GM12878 (cell line): Measurements from ENCODE around the gene CUL4A. TPM values are rescaled to one million over a fixed set of nuclear protein-coding genes. Genes with fewer than 3 reads are reported as not detected.

Source experiments
- ATAC-seq: fragments of 200-7000 bp; cut with Tn5 transposase; 3 replicates; pipeline ENCODE4 v1.9.1; 2020; ENCODE audit warnings: mild to moderate bottlenecking, moderate library complexity
- BruUV-seq: library from RNA; stranded (reverse); fragments of 400-500 nt; replicated peaks from 2 replicates; lab custom pipeline; 2021; lab: Mats Ljungman, UMichigan
- CTCF ChIA-PET: fragments of 300-600 bp; sonication (Branson Sonifier 250); formaldehyde crosslinking; extraction: SDS; loops from one replicate; lab custom pipeline; 2021; ENCODE audit warnings: inconsistent platforms; lab: Yijun Ruan, JAX
- POLR2A ChIA-PET: fragments of 350-600 bp; formaldehyde crosslinking; extraction: SDS; loops from one replicate; lab custom pipeline; 2021; ENCODE audit warnings: inconsistent platforms; lab: Charles Lee
- RAD21 ChIA-PET: fragments of 300-600 bp; sonication (Branson Sonifier 250); formaldehyde crosslinking; loops from one replicate; lab custom pipeline; 2023; ENCODE audit warnings: antibody characterized with exemption; ENCODE audit not compliant: unreplicated experiment; lab: Charles Lee
- SMC1A ChIA-PET: fragments of 300-600 bp; sonication (Branson Sonifier 250); formaldehyde crosslinking; loops from one replicate; lab custom pipeline; 2023; ENCODE audit not compliant: unreplicated experiment, uncharacterized antibody; lab: Charles Lee
- DNase-seq: peaks from one replicate; pipeline ENCODE4 v3.0.0-alpha.2; 2011; ENCODE audit warnings: low read depth, low spot score
- FAIRE-seq: peaks from 3 replicates; lab custom pipeline; 2011; peaks lifted over from hg19 to GRCh38; lab: Jason Lieb, UNC
- H2AFZ ChIP-seq: 2 replicates; pipeline ENCODE4 v1.6.0; 2011; ENCODE audit warnings: low read depth, low read length, control low read depth; ENCODE audit not compliant: control insufficient read depth
- H3K27ac ChIP-seq: 2 replicates; pipeline ENCODE4 v1.5.1; 2011; ENCODE audit warnings: control low read depth; ENCODE audit not compliant: control insufficient read depth, insufficient read depth
- H3K27me3 ChIP-seq, 2 experiments: replicated peaks in 1 of 2; 2 replicates each; pipeline versions ENCODE4 v1.6.0 to v1.6.1; 2011; ENCODE audit warnings: low read length in 1 of 2; ENCODE audit not compliant: control insufficient read depth in 2 of 2, insufficient read depth in 2 of 2
- H3K36me3 ChIP-seq, 2 experiments: 2 replicates each; pipeline ENCODE4 v1.5.1; 2011; ENCODE audit warnings: low read length in 1 of 2; ENCODE audit not compliant: control insufficient read depth in 2 of 2, insufficient read depth in 2 of 2
- H3K4me1 ChIP-seq: 2 replicates; pipeline ENCODE4 v1.6.1; 2011; ENCODE audit warnings: mild to moderate bottlenecking, low read length, moderate library complexity, mixed read lengths; ENCODE audit not compliant: control insufficient read depth, insufficient read depth
- H3K4me2 ChIP-seq: 2 replicates; pipeline ENCODE4 v1.6.0; 2011; ENCODE audit warnings: control low read depth; ENCODE audit not compliant: control insufficient read depth, insufficient read depth
- H3K4me3 ChIP-seq: fragments of 200-600 bp; sonication (generic); 2 replicates; pipeline ENCODE4 v1.5.1; 2016
- H3K79me2 ChIP-seq: 2 replicates; pipeline ENCODE4 v1.6.0; 2011; ENCODE audit warnings: low read length; ENCODE audit not compliant: control insufficient read depth, insufficient read depth
- H3K9ac ChIP-seq: 2 replicates; pipeline ENCODE4 v1.8.0; 2011; ENCODE audit warnings: low read length, control low read depth, mixed read lengths; ENCODE audit not compliant: control insufficient read depth, insufficient read depth
- H3K9me3 ChIP-seq: replicated peaks from 3 replicates; pipeline ENCODE4 v1.5.1; 2011; ENCODE audit warnings: mild to moderate bottlenecking, low read length; ENCODE audit not compliant: control insufficient read depth, insufficient read depth
- H4K20me1 ChIP-seq: 2 replicates; pipeline ENCODE4 v1.6.0; 2011; ENCODE audit not compliant: control insufficient read depth, insufficient read depth
- BHLHE40 ChIP-seq, 2 experiments: fragments of 450-650 bp in 1 of 2; IDR thresholded peaks; 2 replicates each; pipeline ENCODE4 v1.6.1; 2011 to 2017; ENCODE audit warnings: low read depth in 2 of 2, borderline replicate concordance in 1 of 2, improper control_type of control experiment in 1 of 2, low read length in 1 of 2, mild to moderate bottlenecking in 1 of 2
- EGR1 ChIP-seq, 2 experiments: IDR thresholded peaks; 1 replicate in 1 of 2; 2 replicates in 1 of 2; pipeline ENCODE4 v1.6.1; 2011 to 2012; ENCODE audit warnings: low read depth in 2 of 2, low read length in 2 of 2, borderline replicate concordance in 1 of 2, mild to moderate bottlenecking in 1 of 2, moderate library complexity in 1 of 2
- HCFC1 ChIP-seq: fragments of 150-350 bp; IDR thresholded peaks from 2 replicates; pipeline ENCODE4 v1.6.1; 2014; ENCODE audit warnings: low read length
- JUNB ChIP-seq: IDR thresholded peaks from 2 replicates; pipeline ENCODE4 v1.6.1; 2016; ENCODE audit warnings: antibody characterized with exemption, mild to moderate bottlenecking
- KAT2A ChIP-seq: conservative IDR thresholded peaks from 2 replicates; pipeline ENCODE4 v1.6.1; 2011; ENCODE audit warnings: low read depth, low read length; ENCODE audit not compliant: control insufficient read depth
- MLLT1 ChIP-seq: fragments of 450-650 bp; IDR thresholded peaks from 2 replicates; pipeline ENCODE4 v1.6.1; 2016; ENCODE audit warnings: mild to moderate bottlenecking
- NRF1 ChIP-seq: conservative IDR thresholded peaks from 2 replicates; pipeline ENCODE4 v1.6.1; 2011; ENCODE audit warnings: mild to moderate bottlenecking, low read depth, low read length, improper control_type of control experiment
- SIN3A ChIP-seq: IDR thresholded peaks from 2 replicates; pipeline ENCODE4 v1.6.1; 2012; ENCODE audit warnings: low read depth, low read length, improper control_type of control experiment
- SMC3 ChIP-seq: IDR thresholded peaks from 2 replicates; pipeline ENCODE4 v1.6.1; 2011; ENCODE audit warnings: low read length, improper control_type of control experiment, borderline replicate concordance
- SP1 ChIP-seq: IDR thresholded peaks from one replicate; pipeline ENCODE4 v1.6.1; 2011; ENCODE audit warnings: low read depth, low read length
- SREBF1 ChIP-seq: IDR thresholded peaks from 2 replicates; pipeline ENCODE4 v1.6.1; 2012; ENCODE audit warnings: mild to moderate bottlenecking, low read length
- ZBTB11 ChIP-seq: fragments of 450-650 bp; formaldehyde crosslinking; IDR thresholded peaks from 2 replicates; pipeline ENCODE4 v1.5.0; 2022; ENCODE audit warnings: mild to moderate bottlenecking, missing genetic modification characterization
- ZBTB40 ChIP-seq: fragments of 450-650 bp; IDR thresholded peaks from 2 replicates; pipeline ENCODE4 v1.6.1; 2016; ENCODE audit warnings: mild to moderate bottlenecking, moderate library complexity, borderline replicate concordance
- WGBS: methylation state at CpG from one replicate; pipeline ENCODE4 v1.1.6; 2016; ENCODE audit warnings: low lambda C conversion rate; ENCODE audit not compliant: insufficient replicate concordance, insufficient coverage; ENCODE audit errors: missing lambda C conversion rate; 5-methylcytosine and 5-hydroxymethylcytosine counted together
- in situ Hi-C: fragments of 300-500 bp; cut with MboI; formaldehyde crosslinking; loops from 9 replicates; pipeline ENCODE4 v1.14.3; 2018; ENCODE audit warnings: mixed read lengths
- intact Hi-C: fragments of 100-400 bp; cut with micrococcal nuclease; formaldehyde crosslinking; loops from one replicate; pipeline ENCODE4 v1.14.2; 2022; ENCODE audit not compliant: unreplicated experiment
- polyA plus RNA-seq, 11 experiments: library from polyadenylated mRNA; depleted of rRNA in 4 of 11; unstranded in 6 of 11; stranded (reverse) in 5 of 11; fragments of >200 nt; fragmentation: Nextera tagmentation in 4 of 11; fragmentation: Illumina TruSeq in 1 of 11; extraction: Ambion mirVana in 4 of 11; extraction: Trizol in 1 of 11; gene quantifications; 1 replicate in 1 of 11; 2 replicates in 10 of 11; pipeline versions ENCODE4 v1.2.1 to v1.2.3, GENCODE V29; 2011 to 2016; ENCODE audit warnings: inconsistent platforms in 2 of 11, missing spikeins in 2 of 11, low read depth in 1 of 11
- total RNA-seq, 4 experiments: library from RNA; depleted of rRNA in 3 of 4; stranded (reverse); fragments of >200 nt in 3 of 4; fragmentation: Illumina TruSeq in 1 of 4; extraction: Trizol in 1 of 4; gene quantifications; 2 replicates each; pipeline versions ENCODE4 v1.2.1 to v1.2.3, GENCODE V29; 2013 to 2021

Gene CUL4A
- total and polyA plus RNA-seq, 10 of the 15 experiments (the other 5 are each of a cell fraction or from before 2014, with no cell fraction given), result 19.7 to 74.3 (median 55.6) TPM

- BruUV-seq, result no TSS peak
- ATAC-seq (no peak), DNase-seq (no peak), FAIRE-seq (no peak)
- ChIA-PET CTCF (no interaction called here), POLR2A (no interaction called here), SMC1A (no interaction called here), RAD21 (no interaction called here)
- peaks cover 0 to 2% of the 10 kb centered on the region in 2 experiments; a peak in 2 of 4 replicates for H3K27me3 ChIP-seq
- H3K27ac ChIP-seq, result no peak overlapping the region
- TF ChIP-seq JUNB (no peak), ZBTB11 (CRISPR knock-in tag) (no peak), BHLHE40 (IDR thresholded peaks at IDR 0.05; ENCODE audit: borderline replicate concordance in 1 of 2, low read depth in 2 of 2, low read length in 1 of 2) (no peak), SMC3 (no peak), HCFC1 (no peak), SREBF1 (no peak), KAT2A (no peak), EGR1 (IDR thresholded peaks at IDR 0.05; ENCODE audit: borderline replicate concordance in 1 of 2, low read depth in 2 of 2, low read length in 2 of 2) (no peak), MLLT1 (no peak), SP1 (no peak), SIN3A (no peak), ZBTB40 (no peak), NRF1 (no peak)
- H4K20me1 ChIP-seq, result no peaks in the 10 kb centered on the region
- H3K4me2 ChIP-seq, result no peak overlapping the region
- WGBS, result 87% methylated on average over 6 of the region's 6 CpGs
- peaks cover 34% of the 10 kb centered on the region for H3K79me2 ChIP-seq
- no peak overlapping the region for H3K4me3 ChIP-seq
- no peaks in the 10 kb centered on the region for H3K4me1 ChIP-seq
- H3K36me3 ChIP-seq, result no peaks in the 10 kb centered on the region; a peak in 1 of 4 replicates
- in situ Hi-C loops (no loop called here), intact Hi-C loops (loop anchor here (5.0 to 10.0 kb wide), 2 partner anchors 197 to 289 kb away; partner anchors contain the start of genes DCUN1D2 and TFDP1)
- no peak overlapping the region for H2AFZ ChIP-seq
- H3K9me3 ChIP-seq, result no peaks in the 10 kb centered on the region
- no peak overlapping the region for H3K9ac ChIP-seq
Observed at GRCh38 chr13:113295776-113296175, 86.4 kb downstream of the CUL4A start.
